ENCODE measurements around the gene TPBG.
"Not testable (repeated sequence)": the region's sequence is repeated elsewhere in the genome, so short reads cannot be mapped to it uniquely, and the experiment has no call there.

The TPBG gene

DNA sequence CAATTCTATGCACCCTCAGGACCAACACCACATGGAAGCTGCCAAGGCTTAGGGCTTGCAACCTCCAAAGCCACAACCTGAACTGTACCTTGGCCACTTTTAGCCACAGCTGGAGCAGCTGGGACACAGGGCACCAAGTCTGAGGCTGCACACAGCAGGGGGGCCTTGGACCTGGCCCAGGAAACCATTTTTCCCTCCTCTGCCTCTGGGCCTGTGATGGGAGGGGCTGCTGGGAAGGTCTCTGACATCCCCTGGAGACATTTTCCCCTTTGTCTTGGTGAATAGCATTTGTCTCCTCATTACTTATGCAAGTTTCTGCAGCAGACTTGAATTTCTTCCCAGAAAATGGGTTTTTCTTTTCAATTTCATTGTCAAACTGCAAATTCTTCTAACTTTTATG, 13.0 kb downstream of the TPBG start:
- DNase-seq (ENCODE audit: low read depth in 2 of 2) = no peak

DNA sequence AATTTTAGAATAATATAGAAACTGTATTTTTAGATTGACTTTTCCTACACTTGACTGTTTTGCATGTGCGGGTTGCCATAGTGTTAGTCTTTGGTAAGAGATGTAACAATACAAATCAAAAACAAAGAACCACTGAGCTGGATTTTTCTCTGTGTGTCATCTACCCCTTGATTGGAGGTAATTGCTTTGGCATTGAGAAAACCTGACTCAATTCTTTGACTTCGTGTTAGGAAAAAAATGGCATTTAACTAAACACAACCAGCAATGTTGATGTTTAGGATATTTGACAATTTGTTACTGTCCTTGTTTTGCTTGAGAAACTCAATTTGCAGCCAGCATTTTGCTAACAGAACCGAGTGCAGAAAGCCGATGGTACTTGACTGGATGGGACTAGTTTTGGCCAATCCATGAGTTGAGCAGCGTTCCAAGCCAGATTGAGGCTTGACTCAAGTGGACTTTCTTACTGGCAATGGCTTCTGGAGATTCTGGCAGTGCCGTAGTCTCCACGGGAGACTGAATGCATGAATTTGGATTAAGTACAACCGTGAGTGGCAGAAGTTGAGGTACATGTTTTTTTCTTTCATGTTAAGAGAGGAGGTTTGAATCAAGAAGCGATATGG, 17.1 kb downstream of the TPBG start:
- no peak for DNase-seq (ENCODE audit: low read depth in 2 of 2)

DNA sequence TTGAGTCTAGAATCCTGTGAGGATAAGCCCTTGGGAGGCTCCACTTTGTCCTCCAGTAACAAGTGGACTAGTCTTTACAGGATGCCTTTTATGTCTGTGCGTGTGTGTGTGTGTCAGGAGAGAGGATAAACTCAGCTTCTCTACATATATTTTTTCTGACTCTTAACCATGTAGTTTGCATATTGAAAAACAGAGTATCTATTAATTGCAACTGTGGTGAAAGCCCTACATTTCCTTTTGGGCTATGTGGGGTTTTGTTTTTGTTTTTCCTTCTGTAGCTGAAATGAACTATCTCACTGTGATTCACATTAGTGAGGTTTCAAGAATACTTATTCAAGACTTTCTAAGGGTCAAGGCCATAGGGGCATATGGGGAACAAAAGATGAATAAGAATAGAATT, 17.7 kb downstream of the TPBG start:
- DNase-seq (ENCODE audit: low read depth in 2 of 2) = no peak

GRCh38 chr6:82385102-82385501, 21.5 kb downstream of the TPBG start:
- DNase-seq (ENCODE audit: low read depth in 2 of 2) = no peak

DNA sequence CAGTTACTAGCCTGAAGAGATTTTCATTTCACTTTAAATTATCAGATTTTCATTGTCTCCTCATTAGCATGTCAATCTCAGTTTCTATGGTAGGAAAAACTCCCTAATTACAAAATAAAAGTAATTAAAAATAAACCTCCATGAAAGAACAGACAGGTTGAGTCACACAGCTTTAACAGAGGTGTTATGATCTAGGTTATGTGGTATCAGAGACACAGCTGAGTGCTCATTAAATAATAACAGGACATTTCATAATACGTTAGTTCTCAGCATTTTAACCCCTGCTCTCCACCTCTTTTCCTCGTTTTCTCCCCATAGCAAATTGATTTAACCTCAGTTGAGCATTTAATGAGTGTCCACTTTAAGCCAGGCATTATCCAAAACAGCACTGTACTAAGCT, 21.9 kb downstream of the TPBG start:
- DNase-seq (ENCODE audit: low read depth in 2 of 2) = no peak

- no peak for DNase-seq (ENCODE audit: low read depth in 2 of 2)
Measured at GRCh38 chr6:82385961-82386360, 22.3 kb downstream of the TPBG start.

DNA sequence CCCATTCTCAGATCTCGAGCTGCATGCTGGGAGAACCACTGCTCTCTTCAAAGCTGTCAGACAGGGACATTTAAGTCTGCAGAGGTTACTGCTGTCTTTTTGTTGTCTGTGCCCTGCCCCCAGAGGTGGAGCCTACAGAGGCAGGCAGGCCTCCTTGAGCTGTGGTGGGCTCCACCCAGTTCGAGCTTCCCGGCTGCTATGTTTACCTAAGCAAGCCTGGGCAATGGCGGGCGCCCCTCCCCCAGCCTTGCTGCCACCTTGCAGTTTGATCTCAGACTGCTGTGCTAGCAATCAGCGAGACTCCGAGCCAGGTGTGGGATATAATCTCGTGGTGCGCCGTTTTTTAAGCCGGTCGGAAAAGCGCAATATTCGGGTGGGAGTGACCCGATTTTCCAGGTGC, 31.2 kb downstream of the TPBG start:
- DNase-seq (ENCODE audit: low read depth in 2 of 2) = not testable (repeated sequence)

DNA sequence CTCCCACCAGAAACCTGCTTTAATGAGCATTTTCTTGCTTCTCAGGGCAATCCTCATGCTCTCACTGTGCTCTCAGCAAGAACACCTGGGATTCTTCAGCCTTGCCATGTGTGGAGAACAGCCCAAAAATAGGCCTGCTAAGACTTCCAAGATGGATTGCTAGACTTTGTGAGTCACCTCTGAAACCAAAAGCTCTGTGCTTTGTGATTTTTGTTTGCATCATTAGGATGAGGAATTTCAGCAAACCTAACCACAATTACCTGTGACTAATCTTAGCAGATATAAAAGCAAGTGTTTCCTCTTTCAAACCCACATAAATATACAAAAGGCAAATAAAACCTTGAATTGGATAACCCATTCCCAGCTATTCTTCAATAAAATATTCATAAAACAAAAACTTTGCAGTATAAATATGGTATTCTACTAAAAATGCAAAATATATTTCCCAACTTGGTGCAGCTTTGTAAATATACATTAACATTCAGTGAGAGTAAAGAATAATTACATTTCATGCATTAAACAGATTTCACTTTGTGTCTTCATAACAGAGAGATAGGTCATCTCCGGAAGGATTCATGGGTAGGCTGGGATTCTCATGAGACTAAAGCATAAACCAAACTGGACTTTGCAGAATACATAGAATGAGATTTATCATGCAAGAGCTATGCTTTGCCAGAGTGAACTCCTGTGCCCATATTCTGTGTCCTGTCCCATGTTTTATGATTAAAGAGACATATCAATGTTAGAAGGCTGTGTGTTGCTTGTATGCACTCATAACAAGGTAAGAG, 33.5 kb downstream of the TPBG start:
- no peak for DNase-seq (ENCODE audit: low read depth in 2 of 2)

GRCh38 chr6:82397962-82398692, 34.5 kb downstream of the TPBG start:
- no peak for DNase-seq (ENCODE audit: low read depth in 2 of 2)

GRCh38 chr6:82408952-82409431, 45.4 kb downstream of the TPBG start:
- no peak for DNase-seq (ENCODE audit: low read depth in 2 of 2)

DNA sequence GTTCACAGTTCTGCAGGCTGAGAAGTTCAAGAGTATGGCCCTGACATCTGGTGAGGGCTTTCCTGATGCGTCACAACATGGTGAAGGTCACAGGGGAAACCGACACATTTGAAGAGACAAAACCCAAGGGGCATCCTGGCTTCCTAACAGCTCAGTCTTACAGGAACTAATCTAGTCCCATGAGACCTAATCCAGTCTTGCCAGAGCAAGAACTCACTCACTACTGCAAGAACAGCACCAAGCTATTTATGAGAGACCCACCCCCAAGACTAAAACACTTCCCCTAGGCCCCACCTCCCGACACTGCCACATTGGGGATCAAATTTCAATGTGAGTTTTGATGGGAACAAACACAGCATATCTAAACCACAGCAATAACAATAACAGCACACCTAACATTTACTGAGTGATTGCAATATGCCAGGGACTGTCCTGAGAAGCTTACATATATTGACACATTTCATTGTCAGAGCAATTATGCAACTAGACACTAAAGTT, 46.6 kb downstream of the TPBG start:
- no peak for DNase-seq (ENCODE audit: low read depth in 2 of 2)

DNA sequence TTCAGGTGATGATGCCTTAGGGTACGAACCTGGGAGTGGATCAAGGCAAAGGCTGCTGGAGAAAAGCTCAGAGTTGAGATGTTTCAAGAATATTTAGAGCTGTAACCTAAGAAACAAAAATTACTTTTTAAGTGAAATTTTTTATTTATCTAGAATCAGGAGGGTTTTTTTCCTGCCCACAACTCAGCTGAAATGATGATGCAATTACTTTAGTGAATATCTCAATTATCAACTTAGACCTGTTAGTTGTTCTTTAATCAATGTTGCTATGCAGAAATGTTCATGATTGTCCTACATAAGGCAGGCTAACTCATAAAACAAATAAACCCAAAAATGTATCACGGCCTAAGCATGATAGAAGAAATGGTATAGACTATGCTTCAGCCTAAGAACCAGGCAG, 50.3 kb downstream of the TPBG start:
- DNase-seq (ENCODE audit: low read depth in 2 of 2) = no peak

GRCh38 chr6:82415820-82416219, 52.2 kb downstream of the TPBG start:
- no peak for DNase-seq (ENCODE audit: low read depth in 2 of 2)

DNA sequence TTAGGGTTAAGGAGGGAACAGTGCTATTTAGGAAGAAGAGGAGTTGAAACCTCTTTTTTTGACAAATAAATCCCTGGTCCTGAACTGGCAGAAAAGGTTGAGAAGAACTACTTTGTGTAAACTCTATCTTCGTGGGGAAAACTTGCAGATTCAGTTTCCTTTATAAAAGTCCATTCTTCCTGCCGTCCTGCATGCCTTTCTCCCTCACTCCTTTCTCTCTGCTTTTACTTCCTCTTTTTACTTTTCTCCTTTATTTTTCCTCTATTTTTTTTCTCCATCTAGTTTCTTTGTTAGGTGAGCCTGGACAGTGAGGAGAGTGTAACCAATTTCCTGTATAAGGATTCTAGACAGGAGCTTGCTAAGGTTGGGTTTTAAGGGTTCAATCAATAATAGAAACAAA, 52.7 kb downstream of the TPBG start:
- DNase-seq (ENCODE audit: low read depth in 2 of 2) = no peak
